Mesothelial cell of epicardium (in vitro differentiated cells): ENCODE data around the gene FEZF1. TPM values are rescaled to one million over a fixed set of nuclear protein-coding genes. Genes with fewer than 3 reads are reported as not detected.

Experiments used
- DNase-seq, 2 experiments: peaks; one replicate each; pipeline ENCODE4 v3.0.0; 2021; ENCODE audit warnings: low spot score in 2 of 2; ENCODE audit not compliant: unreplicated experiment in 2 of 2
- H3K27ac Mint-ChIP-seq: 2 replicates; pipeline ENCODE4 v1.8.0; 2021; ENCODE audit warnings: mixed read lengths
- H3K27me3 Mint-ChIP-seq: 2 replicates; pipeline ENCODE4 v1.8.0; 2021; ENCODE audit warnings: low read depth, mixed read lengths
- H3K36me3 Mint-ChIP-seq: 2 replicates; pipeline ENCODE4 v1.8.0; 2021; ENCODE audit warnings: mixed read lengths
- H3K4me1 Mint-ChIP-seq: 2 replicates; pipeline ENCODE4 v1.8.0; 2021; ENCODE audit warnings: mixed read lengths
- H3K4me3 Mint-ChIP-seq: 2 replicates; pipeline ENCODE4 v1.8.0; 2021; ENCODE audit warnings: mild to moderate bottlenecking, moderate library complexity, mixed read lengths
- H3K9me3 Mint-ChIP-seq: 2 replicates; pipeline ENCODE4 v1.8.0; 2021; ENCODE audit warnings: mixed read lengths
- CTCF ChIP-seq: fragments of 200-600 bp; sonication (generic); IDR thresholded peaks from one replicate; pipeline ENCODE4 v1.5.0; 2021; ENCODE audit warnings: antibody characterized with exemption; ENCODE audit not compliant: unreplicated experiment
- total RNA-seq: library from RNA; stranded (reverse); gene quantifications from 3 replicates; pipeline ENCODE4 v1.2.1, GENCODE V29; 2021

The FEZF1 gene
- total RNA-seq, 1 donor from 2014 or later = not detected

- no peak for TF ChIP-seq CTCF
- peaks cover 9% of the 10 kb centered on the region for H3K27me3 Mint-ChIP-seq
- H3K27ac Mint-ChIP-seq = no peak overlapping the region
- DNase-seq = no peak
- no peaks in the 10 kb centered on the region for H3K9me3 Mint-ChIP-seq
- no peaks in the 10 kb centered on the region for H3K36me3 Mint-ChIP-seq
- H3K4me1 Mint-ChIP-seq = peaks cover 1% of the 10 kb centered on the region
- H3K4me3 Mint-ChIP-seq = no peak overlapping the region
These were observed 35.9 kb upstream of the FEZF1 start for GRCh38 chr7:122340427-122340826.

DNA sequence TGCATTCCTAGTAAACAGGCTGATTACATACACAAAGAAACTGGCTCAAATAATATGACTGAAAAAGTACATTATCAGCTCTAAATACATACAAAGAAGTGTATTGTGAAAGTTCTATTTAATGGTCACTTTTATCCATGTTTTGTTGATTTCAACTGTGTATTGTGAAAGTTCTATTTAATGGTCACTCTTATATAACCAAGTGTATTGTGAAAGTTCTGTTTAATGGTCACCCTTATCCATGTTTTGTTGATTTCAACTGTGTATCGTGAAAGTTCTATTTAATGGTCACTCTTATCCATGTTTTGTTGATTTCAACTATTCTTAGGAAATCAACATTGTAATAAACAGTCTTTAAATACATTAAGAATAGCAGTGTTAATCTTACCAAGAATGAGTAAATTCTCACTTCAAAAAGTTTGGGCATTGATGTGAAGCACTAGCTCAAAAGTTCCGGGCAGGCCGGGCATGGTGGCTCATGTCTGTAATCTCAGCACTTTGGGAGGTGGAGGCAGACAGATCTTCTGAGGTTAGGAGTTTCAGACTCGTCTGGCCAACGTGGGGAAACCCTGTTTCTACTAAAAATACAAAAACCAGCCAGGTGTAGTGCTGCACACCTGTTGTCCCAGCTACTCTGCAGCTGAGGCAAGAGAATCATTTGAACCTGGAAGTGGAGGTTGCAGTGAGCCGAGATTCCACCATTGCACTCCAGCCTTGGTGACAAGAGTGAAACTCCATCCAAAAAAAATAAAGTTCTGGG is 34.8 kb upstream of the FEZF1 start:
- DNase-seq = no peak
- H3K36me3 Mint-ChIP-seq = no peaks in the 10 kb centered on the region
- H3K4me3 Mint-ChIP-seq = no peak overlapping the region
- H3K4me1 Mint-ChIP-seq = peaks cover 1% of the 10 kb centered on the region
- no peaks in the 10 kb centered on the region for H3K9me3 Mint-ChIP-seq
- H3K27ac Mint-ChIP-seq = no peak overlapping the region
- H3K27me3 Mint-ChIP-seq = peaks cover 10% of the 10 kb centered on the region
- no peak for TF ChIP-seq CTCF

DNA sequence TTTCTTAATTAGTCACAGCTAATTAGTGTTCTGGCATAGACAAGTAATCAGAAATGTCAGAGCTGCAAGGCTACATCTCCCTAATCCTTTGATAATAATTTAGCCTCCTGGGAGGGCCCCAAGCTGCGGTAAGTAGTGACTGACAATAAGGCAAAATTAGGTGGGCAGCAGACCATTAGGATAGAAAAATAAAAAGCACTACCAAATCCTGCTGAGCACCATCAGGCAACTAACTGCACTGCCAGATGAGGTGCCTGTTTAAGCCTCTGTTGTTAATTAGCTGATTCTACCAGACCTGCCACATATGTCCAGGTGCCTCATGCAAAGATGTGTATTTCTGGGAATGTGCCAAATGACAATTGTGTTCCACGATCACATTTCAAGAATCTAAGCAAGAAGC is 32.5 kb upstream of the FEZF1 start:
- Mint-ChIP-seq H3K27me3 (peaks cover 25% of the 10 kb centered on the region), H3K4me3 (no peak overlapping the region), H3K27ac (no peak overlapping the region), H3K9me3 (no peaks in the 10 kb centered on the region), H3K36me3 (no peaks in the 10 kb centered on the region), H3K4me1 (peaks cover 1% of the 10 kb centered on the region)
- TF ChIP-seq CTCF = no peak
- DNase-seq = no peak

DNA sequence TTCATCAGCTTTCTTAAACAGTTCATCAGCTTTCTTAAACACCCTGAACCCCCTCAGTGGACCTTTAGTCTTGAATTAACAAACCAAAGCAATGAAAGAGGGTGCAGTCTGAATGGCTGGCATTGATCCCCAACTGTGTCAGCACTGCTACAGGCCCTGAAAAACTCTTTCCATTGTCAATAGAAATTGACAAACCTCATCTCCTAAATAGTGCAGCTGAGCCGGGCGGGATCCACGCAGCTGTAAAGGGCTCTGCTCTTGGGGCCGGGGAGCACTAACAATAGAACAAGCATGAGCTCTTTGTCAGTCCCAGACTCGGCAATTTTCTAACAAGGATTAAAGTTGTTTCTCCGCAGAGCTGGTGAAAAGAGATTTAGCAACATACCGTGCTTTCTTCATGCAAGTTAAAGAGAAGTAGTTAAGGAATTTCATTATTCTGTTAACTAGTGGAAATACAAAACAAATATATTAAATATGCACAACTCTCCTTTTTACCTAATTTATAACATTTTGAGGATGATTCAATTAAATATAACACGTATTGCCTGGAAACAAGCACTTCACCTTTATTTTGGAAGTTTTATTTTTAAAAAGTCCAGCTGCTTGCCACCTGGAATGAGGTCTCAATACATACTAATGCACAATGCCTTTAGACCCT is 24.7 kb upstream of the FEZF1 start:
- Mint-ChIP-seq H3K9me3 (no peaks in the 10 kb centered on the region), H3K4me3 (no peak overlapping the region), H3K27me3 (peaks cover 58% of the 10 kb centered on the region), H3K27ac (no peak overlapping the region), H3K36me3 (no peaks in the 10 kb centered on the region), H3K4me1 (no peaks in the 10 kb centered on the region)
- no peak for TF ChIP-seq CTCF
- DNase-seq = no peak

GRCh38 chr7:122327969-122328368 is 23.4 kb upstream of the FEZF1 start:
- no peak for TF ChIP-seq CTCF

More at GRCh38 chr7:122327969-122328368, 23.4 kb upstream of the FEZF1 start:
- no peak overlapping the region for H3K4me3 Mint-ChIP-seq
- H3K36me3 Mint-ChIP-seq = no peaks in the 10 kb centered on the region
- DNase-seq = no peak
- H3K27ac Mint-ChIP-seq = no peak overlapping the region
- no peaks in the 10 kb centered on the region for H3K4me1 Mint-ChIP-seq
- no peaks in the 10 kb centered on the region for H3K9me3 Mint-ChIP-seq
- peaks cover 52% of the 10 kb centered on the region for H3K27me3 Mint-ChIP-seq
